ENCODE measurements around the gene NAA16.
"Not testable (repeated sequence)": the region's sequence is repeated elsewhere in the genome, so short reads cannot be mapped to it uniquely, and the experiment has no call there.

NAA16 gene

GRCh38 chr13:41409611-41410010 lies 98.5 kb downstream of the NAA16 start:
- Histone ChIP-seq H3K27ac (ENCODE audit: low read depth, low read length) (no peak overlapping the region), H3K27me3 (ENCODE audit: control insufficient read depth, insufficient read depth, low read length) (no peaks in the 10 kb centered on the region), H3K9me3 (ENCODE audit: control insufficient read depth, insufficient read depth, low read length) (no peaks in the 10 kb centered on the region), H3K4me3 (ENCODE audit: low read depth, low read length) (no peak overlapping the region), H3K9ac (ENCODE audit: low read depth, low read length) (no peak overlapping the region), H3K36me3 (ENCODE audit: control insufficient read depth, insufficient read depth, low read length) (no peaks in the 10 kb centered on the region), H3K4me1 (ENCODE audit: control insufficient read depth, insufficient read depth, low read length) (no peaks in the 10 kb centered on the region)

GRCh38 chr13:41411060-41411459 lies 100.0 kb downstream of the NAA16 start:
- Histone ChIP-seq H3K4me3 (ENCODE audit: low read depth, low read length) (no peak overlapping the region), H3K27ac (ENCODE audit: low read depth, low read length) (no peak overlapping the region), H3K36me3 (ENCODE audit: control insufficient read depth, insufficient read depth, low read length) (no peaks in the 10 kb centered on the region), H3K9ac (ENCODE audit: low read depth, low read length) (no peak overlapping the region), H3K4me1 (ENCODE audit: control insufficient read depth, insufficient read depth, low read length) (no peaks in the 10 kb centered on the region), H3K9me3 (ENCODE audit: control insufficient read depth, insufficient read depth, low read length) (no peaks in the 10 kb centered on the region), H3K27me3 (ENCODE audit: control insufficient read depth, insufficient read depth, low read length) (no peaks in the 10 kb centered on the region)

GRCh38 chr13:41411522-41411921 lies 100.5 kb downstream of the NAA16 start:
- Histone ChIP-seq H3K27ac (ENCODE audit: low read depth, low read length) (no peak overlapping the region), H3K9ac (ENCODE audit: low read depth, low read length) (no peak overlapping the region), H3K4me3 (ENCODE audit: low read depth, low read length) (no peak overlapping the region), H3K27me3 (ENCODE audit: control insufficient read depth, insufficient read depth, low read length) (no peaks in the 10 kb centered on the region), H3K9me3 (ENCODE audit: control insufficient read depth, insufficient read depth, low read length) (no peaks in the 10 kb centered on the region), H3K36me3 (ENCODE audit: control insufficient read depth, insufficient read depth, low read length) (no peaks in the 10 kb centered on the region), H3K4me1 (ENCODE audit: control insufficient read depth, insufficient read depth, low read length) (no peaks in the 10 kb centered on the region)

DNA sequence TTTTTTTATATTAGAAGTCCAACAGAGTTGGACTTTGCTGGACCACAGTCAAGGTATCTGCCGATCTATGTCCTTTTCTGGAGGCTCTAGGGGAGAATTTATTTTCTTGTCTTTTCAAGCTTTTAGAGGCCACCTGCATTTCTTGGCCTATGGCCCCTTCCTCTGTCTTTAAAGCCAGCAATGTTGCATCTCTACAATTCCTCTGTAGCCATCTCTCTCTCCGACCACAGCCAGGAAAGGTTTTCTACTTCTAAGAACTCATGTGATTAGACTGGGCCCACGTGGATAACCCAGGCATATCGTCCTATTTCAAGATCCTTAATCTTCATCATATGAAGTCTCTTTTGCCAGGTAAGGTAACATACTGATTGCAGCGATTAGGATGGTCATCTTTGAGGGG lies 102.8 kb downstream of the NAA16 start:
- Histone ChIP-seq H3K4me1 (ENCODE audit: control insufficient read depth, insufficient read depth, low read length) (no peaks in the 10 kb centered on the region), H3K27me3 (ENCODE audit: control insufficient read depth, insufficient read depth, low read length) (no peaks in the 10 kb centered on the region), H3K4me3 (ENCODE audit: low read depth, low read length) (no peak overlapping the region)

GRCh38 chr13:41416276-41416675 lies 105.2 kb downstream of the NAA16 start:
- H3K4me3 ChIP-seq (ENCODE audit: low read depth, low read length), result no peak overlapping the region
- no peaks in the 10 kb centered on the region for H3K36me3 ChIP-seq (ENCODE audit: control insufficient read depth, insufficient read depth, low read length)
- no peaks in the 10 kb centered on the region for H3K4me1 ChIP-seq (ENCODE audit: control insufficient read depth, insufficient read depth, low read length)
- H3K9ac ChIP-seq (ENCODE audit: low read depth, low read length), result no peak overlapping the region
- H3K9me3 ChIP-seq (ENCODE audit: control insufficient read depth, insufficient read depth, low read length), result no peaks in the 10 kb centered on the region
- H3K27me3 ChIP-seq (ENCODE audit: control insufficient read depth, insufficient read depth, low read length), result no peaks in the 10 kb centered on the region
- H3K27ac ChIP-seq (ENCODE audit: low read depth, low read length), result no peak overlapping the region

More for the DNA sequence above, 102.8 kb downstream of the NAA16 start:
- Histone ChIP-seq H3K27ac (ENCODE audit: low read depth, low read length) (no peak overlapping the region), H3K9me3 (ENCODE audit: control insufficient read depth, insufficient read depth, low read length) (no peaks in the 10 kb centered on the region), H3K36me3 (ENCODE audit: control insufficient read depth, insufficient read depth, low read length) (no peaks in the 10 kb centered on the region), H3K9ac (ENCODE audit: low read depth, low read length) (no peak overlapping the region)

DNA sequence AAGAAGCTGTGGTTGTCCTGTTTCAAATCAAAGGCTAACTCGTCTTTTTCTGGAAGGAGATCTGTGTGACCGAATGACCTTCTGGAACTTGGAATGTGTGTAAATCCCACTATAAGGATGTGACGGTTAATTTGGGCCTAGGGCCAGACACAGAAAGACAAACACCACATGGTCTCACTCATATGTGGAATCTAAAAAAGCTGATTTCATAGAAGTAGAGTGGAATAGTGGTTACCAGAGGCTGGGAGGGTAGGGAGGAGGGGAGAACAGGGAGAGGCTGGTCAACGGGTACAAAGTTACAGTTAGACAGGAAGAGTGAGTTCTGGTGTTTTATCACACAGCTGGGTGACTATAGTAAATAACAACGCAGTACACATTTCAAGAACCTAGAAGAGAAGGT lies 107.0 kb downstream of the NAA16 start:
- H3K36me3 ChIP-seq (ENCODE audit: control insufficient read depth, insufficient read depth, low read length), result no peaks in the 10 kb centered on the region
- H3K9me3 ChIP-seq (ENCODE audit: control insufficient read depth, insufficient read depth, low read length), result no peaks in the 10 kb centered on the region
- no peak overlapping the region for H3K9ac ChIP-seq (ENCODE audit: low read depth, low read length)
- H3K27me3 ChIP-seq (ENCODE audit: control insufficient read depth, insufficient read depth, low read length), result no peaks in the 10 kb centered on the region
- no peak overlapping the region for H3K4me3 ChIP-seq (ENCODE audit: low read depth, low read length)
- no peaks in the 10 kb centered on the region for H3K4me1 ChIP-seq (ENCODE audit: control insufficient read depth, insufficient read depth, low read length)
- no peak overlapping the region for H3K27ac ChIP-seq (ENCODE audit: low read depth, low read length)

- Histone ChIP-seq H3K9ac (ENCODE audit: low read depth, low read length) (no peak overlapping the region), H3K36me3 (ENCODE audit: control insufficient read depth, insufficient read depth, low read length) (no peaks in the 10 kb centered on the region), H3K27ac (ENCODE audit: low read depth, low read length) (no peak overlapping the region), H3K4me1 (ENCODE audit: control insufficient read depth, insufficient read depth, low read length) (no peaks in the 10 kb centered on the region), H3K27me3 (ENCODE audit: control insufficient read depth, insufficient read depth, low read length) (no peaks in the 10 kb centered on the region), H3K4me3 (ENCODE audit: low read depth, low read length) (no peak overlapping the region), H3K9me3 (ENCODE audit: control insufficient read depth, insufficient read depth, low read length) (no peaks in the 10 kb centered on the region)
Observed at GRCh38 chr13:41418731-41419130, 107.7 kb downstream of the NAA16 start.

- Histone ChIP-seq H3K27ac (ENCODE audit: low read depth, low read length) (no peak overlapping the region), H3K9me3 (ENCODE audit: control insufficient read depth, insufficient read depth, low read length) (no peaks in the 10 kb centered on the region), H3K36me3 (ENCODE audit: control insufficient read depth, insufficient read depth, low read length) (no peaks in the 10 kb centered on the region), H3K27me3 (ENCODE audit: control insufficient read depth, insufficient read depth, low read length) (no peaks in the 10 kb centered on the region), H3K4me1 (ENCODE audit: control insufficient read depth, insufficient read depth, low read length) (no peaks in the 10 kb centered on the region), H3K4me3 (ENCODE audit: low read depth, low read length) (no peak overlapping the region), H3K9ac (ENCODE audit: low read depth, low read length) (no peak overlapping the region)
Observed at GRCh38 chr13:41419206-41419605, 108.1 kb downstream of the NAA16 start.

DNA sequence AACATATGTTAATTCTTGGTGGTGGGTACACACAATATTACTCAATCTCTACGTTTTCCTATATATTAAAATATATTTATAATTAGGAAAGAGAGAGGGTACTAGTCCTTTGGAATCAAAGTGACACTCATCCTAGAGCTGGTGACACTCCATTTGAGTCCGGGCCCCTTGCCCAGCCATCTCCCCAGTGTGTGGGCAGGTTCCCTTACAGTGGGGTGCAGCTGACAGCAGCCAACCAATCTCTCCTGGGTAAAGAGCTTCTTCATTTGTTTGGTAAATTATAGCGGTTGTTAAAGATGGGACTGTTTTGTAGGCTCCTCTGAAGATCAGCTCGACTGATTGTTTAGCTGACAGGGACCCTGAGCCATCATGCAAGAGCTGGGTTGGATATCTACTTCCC lies 109.1 kb downstream of the NAA16 start:
- Histone ChIP-seq H3K9me3 (ENCODE audit: control insufficient read depth, insufficient read depth, low read length) (no peaks in the 10 kb centered on the region), H3K27me3 (ENCODE audit: control insufficient read depth, insufficient read depth, low read length) (no peaks in the 10 kb centered on the region), H3K4me1 (ENCODE audit: control insufficient read depth, insufficient read depth, low read length) (no peaks in the 10 kb centered on the region)

GRCh38 chr13:41421330-41421729 lies 110.3 kb downstream of the NAA16 start:
- not testable (repeated sequence) for H3K27ac ChIP-seq (ENCODE audit: low read depth, low read length); H3K9ac ChIP-seq (ENCODE audit: low read depth, low read length); H3K36me3 ChIP-seq (ENCODE audit: control insufficient read depth, insufficient read depth, low read length); H3K4me1 ChIP-seq (ENCODE audit: control insufficient read depth, insufficient read depth, low read length); H3K4me3 ChIP-seq (ENCODE audit: low read depth, low read length); H3K27me3 ChIP-seq (ENCODE audit: control insufficient read depth, insufficient read depth, low read length); H3K9me3 ChIP-seq (ENCODE audit: control insufficient read depth, insufficient read depth, low read length)

More for the DNA sequence above, 109.1 kb downstream of the NAA16 start:
- Histone ChIP-seq H3K4me3 (ENCODE audit: low read depth, low read length) (no peak overlapping the region), H3K9ac (ENCODE audit: low read depth, low read length) (no peak overlapping the region), H3K27ac (ENCODE audit: low read depth, low read length) (no peak overlapping the region), H3K36me3 (ENCODE audit: control insufficient read depth, insufficient read depth, low read length) (no peaks in the 10 kb centered on the region)

DNA sequence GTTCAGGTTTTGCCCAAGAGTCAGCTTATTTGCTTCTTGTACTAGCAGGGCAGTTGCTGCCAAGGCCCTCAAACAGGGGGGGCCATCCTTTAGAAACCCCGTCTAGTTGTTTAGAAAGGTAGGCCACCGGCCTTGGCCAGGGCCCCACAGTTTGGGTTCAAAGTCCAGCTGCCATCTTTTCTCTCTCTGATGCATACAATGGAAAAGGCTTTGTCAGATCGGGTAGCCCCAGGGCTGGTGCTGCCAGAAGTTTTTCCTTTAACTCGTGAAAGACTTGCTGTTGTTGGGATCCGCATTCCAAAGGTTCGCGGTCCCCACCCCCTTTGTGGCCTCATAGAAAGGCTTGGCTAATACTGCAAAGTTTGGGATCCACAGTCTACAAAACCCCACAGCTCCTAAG lies 110.9 kb downstream of the NAA16 start:
- not testable (repeated sequence) for H3K4me1 ChIP-seq (ENCODE audit: control insufficient read depth, insufficient read depth, low read length); H3K36me3 ChIP-seq (ENCODE audit: control insufficient read depth, insufficient read depth, low read length); H3K9me3 ChIP-seq (ENCODE audit: control insufficient read depth, insufficient read depth, low read length); H3K27ac ChIP-seq (ENCODE audit: low read depth, low read length); H3K9ac ChIP-seq (ENCODE audit: low read depth, low read length); H3K27me3 ChIP-seq (ENCODE audit: control insufficient read depth, insufficient read depth, low read length); H3K4me3 ChIP-seq (ENCODE audit: low read depth, low read length)

- not testable (repeated sequence) for H3K27me3 ChIP-seq (ENCODE audit: control insufficient read depth, insufficient read depth, low read length); H3K4me1 ChIP-seq (ENCODE audit: control insufficient read depth, insufficient read depth, low read length); H3K9me3 ChIP-seq (ENCODE audit: control insufficient read depth, insufficient read depth, low read length); H3K4me3 ChIP-seq (ENCODE audit: low read depth, low read length); H3K9ac ChIP-seq (ENCODE audit: low read depth, low read length); H3K27ac ChIP-seq (ENCODE audit: low read depth, low read length); H3K36me3 ChIP-seq (ENCODE audit: control insufficient read depth, insufficient read depth, low read length)
Observed at GRCh38 chr13:41423259-41423658, 112.2 kb downstream of the NAA16 start.
